Activated T-cell treated with anti-CD3 and anti-CD28 coated beads, Interleukin-2, amount 50 U/mL, for 4 hours (primary cell): Measurements from ENCODE around the gene CHRNB1. TPM values are rescaled to one million over a fixed set of nuclear protein-coding genes. Genes with fewer than 3 reads are reported as not detected.
"Not testable (repeated sequence)": the region's sequence is repeated elsewhere in the genome, so short reads cannot be mapped to it uniquely, and the experiment has no call there.

Source experiments
- ATAC-seq, 2 donors: fragments of 200-7000 bp; cut with Tn5 transposase; one replicate each; pipeline ENCODE4 v1.10.0; 2021
- DNase-seq: peaks from one replicate; pipeline ENCODE4 v3.0.0-alpha.2; 2020
- H3K27me3 Mint-ChIP-seq: one replicate; pipeline ENCODE4 v1.8.0; 2021; ENCODE audit warnings: low read depth, mixed read lengths
- H3K36me3 Mint-ChIP-seq: one replicate; pipeline ENCODE4 v1.8.0; 2022; ENCODE audit warnings: mixed read lengths; ENCODE audit not compliant: insufficient read depth
- H3K4me1 Mint-ChIP-seq: one replicate; pipeline ENCODE4 v1.8.0; 2021; ENCODE audit warnings: low read depth, mixed read lengths
- H3K4me3 Mint-ChIP-seq: one replicate; pipeline ENCODE4 v1.8.0; 2021; ENCODE audit warnings: mild to moderate bottlenecking, moderate library complexity, mixed read lengths
- H3K9me3 Mint-ChIP-seq: one replicate; pipeline ENCODE4 v1.8.0; 2021; ENCODE audit warnings: mixed read lengths
- total RNA-seq, 3 donors: library from RNA; stranded (reverse); gene quantifications; one replicate each; pipeline ENCODE4 v1.2.1, GENCODE V29; 2021

The CHRNB1 gene
- total RNA-seq, 3 donors from 2014 or later, result 3.9 to 4.6 (median 4.3) TPM

- ATAC-seq, result no peak
- Mint-ChIP-seq H3K4me1 (peaks cover 55% of the 10 kb centered on the region), H3K27me3 (no peaks in the 10 kb centered on the region)
Observed at GRCh38 chr17:7476951-7477350, 32.1 kb downstream of the CHRNB1 start.

GRCh38 chr17:7477392-7478275 is 32.8 kb downstream of the CHRNB1 start:
- DNase-seq (peak; percentile 41), ATAC-seq (peak; percentile 23)
- peaks cover 60% of the 10 kb centered on the region for H3K4me1 Mint-ChIP-seq

More at GRCh38 chr17:7476951-7477350, 32.1 kb downstream of the CHRNB1 start:
- no peak for DNase-seq
- no peaks in the 10 kb centered on the region for H3K36me3 Mint-ChIP-seq
- H3K9me3 Mint-ChIP-seq, result no peaks in the 10 kb centered on the region
- H3K4me3 Mint-ChIP-seq, result peak overlapping the region; percentile 89

GRCh38 chr17:7478276-7479212 is 33.7 kb downstream of the CHRNB1 start:
- peak; percentile 23 to 31 for ATAC-seq
- no peaks in the 10 kb centered on the region for H3K27me3 Mint-ChIP-seq

More at GRCh38 chr17:7477392-7478275, 32.8 kb downstream of the CHRNB1 start:
- H3K27me3 Mint-ChIP-seq, result no peaks in the 10 kb centered on the region
- H3K36me3 Mint-ChIP-seq, result no peaks in the 10 kb centered on the region
- peak overlapping the region; percentile 89 for H3K4me3 Mint-ChIP-seq
- H3K9me3 Mint-ChIP-seq, result no peaks in the 10 kb centered on the region

GRCh38 chr17:7479213-7480088 is 34.6 kb downstream of the CHRNB1 start, which contains the start of gene ZBTB4:
Gene ZBTB4 (minus strand): TSS chr17:7479631. CDS start chr17:7466801, 12,830 bp downstream.
- no peaks in the 10 kb centered on the region for H3K36me3 Mint-ChIP-seq
- peaks cover 64% of the 10 kb centered on the region for H3K4me1 Mint-ChIP-seq
- peak; percentile 10 to 15 for ATAC-seq
- peak within 1 kb of the TSS; percentile 89 for H3K4me3 Mint-ChIP-seq
- DNase-seq, result peak; percentile 62
- H3K9me3 Mint-ChIP-seq, result no peaks in the 10 kb centered on the region
- H3K27me3 Mint-ChIP-seq, result no peaks in the 10 kb centered on the region

More at GRCh38 chr17:7478276-7479212, 33.7 kb downstream of the CHRNB1 start:
- H3K4me1 Mint-ChIP-seq, result peaks cover 65% of the 10 kb centered on the region
- no peaks in the 10 kb centered on the region for H3K36me3 Mint-ChIP-seq
- peak; percentile 42 for DNase-seq
- no peaks in the 10 kb centered on the region for H3K9me3 Mint-ChIP-seq
- H3K4me3 Mint-ChIP-seq, result peak overlapping the region; percentile 89

- ATAC-seq, result no peak
- Mint-ChIP-seq H3K36me3 (peaks cover 3% of the 10 kb centered on the region), H3K4me3 (peak overlapping the region; percentile 88), H3K27me3 (no peaks in the 10 kb centered on the region), H3K9me3 (no peaks in the 10 kb centered on the region), H3K4me1 (peaks cover 67% of the 10 kb centered on the region)
- DNase-seq, result no peak
Observed at GRCh38 chr17:7480089-7480384, 35.2 kb downstream of the CHRNB1 start.

- H3K36me3 Mint-ChIP-seq, result peaks cover 11% of the 10 kb centered on the region
- H3K9me3 Mint-ChIP-seq, ATAC-seq, H3K27me3 Mint-ChIP-seq, DNase-seq: not testable (repeated sequence)
- H3K4me3 Mint-ChIP-seq, result peak within 1 kb of the TSS; percentile 88
- peaks cover 70% of the 10 kb centered on the region for H3K4me1 Mint-ChIP-seq
Observed at GRCh38 chr17:7481275-7481674, 36.4 kb downstream of the CHRNB1 start, which contains the start of gene SLC35G6. Gene SLC35G6 (plus strand): TSS chr17:7481446. CDS start chr17:7481517, 71 bp downstream.

GRCh38 chr17:7481842-7482741 is 37.2 kb downstream of the CHRNB1 start:
- H3K9me3 Mint-ChIP-seq, DNase-seq, ATAC-seq, H3K27me3 Mint-ChIP-seq: not testable (repeated sequence)
- Mint-ChIP-seq H3K4me3 (peak overlapping the region; percentile 59), H3K36me3 (peaks cover 14% of the 10 kb centered on the region), H3K4me1 (peaks cover 68% of the 10 kb centered on the region)

GRCh38 chr17:7482742-7483088 is 37.9 kb downstream of the CHRNB1 start:
- peaks cover 19% of the 10 kb centered on the region for H3K36me3 Mint-ChIP-seq

GRCh38 chr17:7483255-7484066 is 38.6 kb downstream of the CHRNB1 start:
- no peaks in the 10 kb centered on the region for H3K9me3 Mint-ChIP-seq
- H3K36me3 Mint-ChIP-seq, result peaks cover 20% of the 10 kb centered on the region
- H3K4me1 Mint-ChIP-seq, result peaks cover 65% of the 10 kb centered on the region
- DNase-seq (peak; percentile 95), ATAC-seq (peak; percentile 64 to 67)
- peak overlapping the region; percentile 98 for H3K4me3 Mint-ChIP-seq
- H3K27me3 Mint-ChIP-seq, result no peaks in the 10 kb centered on the region

More at GRCh38 chr17:7482742-7483088, 37.9 kb downstream of the CHRNB1 start:
- not testable (repeated sequence) for ATAC-seq, H3K9me3 Mint-ChIP-seq, DNase-seq, H3K27me3 Mint-ChIP-seq
- H3K4me3 Mint-ChIP-seq, result peak overlapping the region; percentile 98
- H3K4me1 Mint-ChIP-seq, result peaks cover 68% of the 10 kb centered on the region

- DNase-seq (peak; percentile 98), ATAC-seq (peak; percentile 73 to 75)
- no peaks in the 10 kb centered on the region for H3K9me3 Mint-ChIP-seq
- peaks cover 70% of the 10 kb centered on the region for H3K4me1 Mint-ChIP-seq
- peak within 1 kb of the TSS; percentile 98 for H3K4me3 Mint-ChIP-seq
- peaks cover 24% of the 10 kb centered on the region for H3K36me3 Mint-ChIP-seq
- no peaks in the 10 kb centered on the region for H3K27me3 Mint-ChIP-seq
Observed at GRCh38 chr17:7484067-7484918, 39.4 kb downstream of the CHRNB1 start, which contains the start of gene POLR2A. Gene POLR2A (plus strand): TSS chr17:7484366.

GRCh38 chr17:7484919-7485377 is 40.1 kb downstream of the CHRNB1 start:
- H3K36me3 Mint-ChIP-seq, result peaks cover 26% of the 10 kb centered on the region
- DNase-seq (no peak), ATAC-seq (no peak)
- peak overlapping the region; percentile 98 for H3K4me3 Mint-ChIP-seq
- H3K27me3 Mint-ChIP-seq, result no peaks in the 10 kb centered on the region
- no peaks in the 10 kb centered on the region for H3K9me3 Mint-ChIP-seq
- H3K4me1 Mint-ChIP-seq, result peaks cover 73% of the 10 kb centered on the region
